GM12874 (cell line): ENCODE results near the gene FRS2.

Experiments
- CTCF ChIP-seq: IDR thresholded peaks from 2 replicates; pipeline ENCODE4 v1.5.1; 2011; ENCODE audit warnings: low read depth, mild to moderate bottlenecking, control low read depth, low read length, moderate library complexity; ENCODE audit not compliant: insufficient read depth

FRS2 gene

GRCh38 chr12:69431591-69432222 is 38.5 kb upstream of the FRS2 start:
- TF ChIP-seq CTCF, result no peak

- TF ChIP-seq CTCF, result no peak
Observed at GRCh38 chr12:69433653-69434052, 36.5 kb upstream of the FRS2 start.

- TF ChIP-seq CTCF, result no peak
Observed at GRCh38 chr12:69435644-69436043, 34.5 kb upstream of the FRS2 start.

DNA sequence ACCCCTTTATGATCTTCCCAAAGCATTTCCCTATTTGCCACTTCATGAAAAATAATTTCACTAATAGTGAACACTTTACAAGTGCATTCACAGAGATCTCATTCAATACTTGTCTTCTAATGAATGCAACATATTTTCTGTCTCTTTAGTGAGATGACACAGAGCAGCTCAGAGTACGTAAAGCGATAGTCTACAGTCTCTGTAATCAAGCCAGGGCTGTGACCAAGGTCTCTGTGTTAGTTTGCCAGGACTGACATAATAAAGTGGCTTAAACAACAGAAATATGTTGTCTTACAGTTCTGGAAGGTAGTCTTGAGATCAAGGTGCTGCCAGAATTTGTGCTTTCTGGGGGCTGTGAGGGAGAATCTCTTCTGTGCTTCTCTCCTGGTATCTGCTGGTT is 33.1 kb upstream of the FRS2 start:
- TF ChIP-seq CTCF, result no peak

GRCh38 chr12:69438539-69438938 is 31.6 kb upstream of the FRS2 start:
- TF ChIP-seq CTCF, result no peak

- no peak for TF ChIP-seq CTCF
Observed at GRCh38 chr12:69440016-69440415, 30.2 kb upstream of the FRS2 start.

DNA sequence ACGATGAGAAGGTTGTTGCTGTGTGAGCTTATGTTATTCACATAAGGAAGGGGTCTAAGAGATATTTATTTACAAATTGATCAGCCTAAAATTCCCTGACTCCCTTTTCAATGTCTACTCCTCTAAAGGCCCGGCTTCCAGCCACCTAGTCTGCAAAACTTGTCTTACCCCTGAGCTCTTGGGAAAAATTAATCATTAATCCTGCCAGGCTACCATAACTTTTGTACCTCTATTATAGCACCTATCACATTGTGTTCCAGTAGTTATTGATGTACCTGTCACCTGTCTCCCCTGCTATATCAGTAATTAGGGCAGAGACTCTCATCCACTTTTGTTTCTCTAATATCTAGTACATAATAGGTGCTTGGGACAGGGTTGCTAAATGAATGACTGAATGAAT is 29.3 kb upstream of the FRS2 start:
- no peak for TF ChIP-seq CTCF
